ENCODE measurements around the gene BTNL2. TPM values are rescaled to one million over a fixed set of nuclear protein-coding genes. Genes with fewer than 3 reads are reported as not detected.
"Not testable (repeated sequence)": the region's sequence is repeated elsewhere in the genome, so short reads cannot be mapped to it uniquely, and the experiment has no call there.

BTNL2 gene
- polyA plus RNA-seq, 2 donors, result not detected

GRCh38 chr6:32375739-32376529 lies 31.0 kb downstream of the BTNL2 start:
- Histone ChIP-seq H3K27me3 (ENCODE audit: control insufficient read depth in 1 of 2, insufficient read depth in 2 of 2, low read length in 2 of 2) (no peaks in the 10 kb centered on the region), H3K9me3 (ENCODE audit: control insufficient read depth in 2 of 2, insufficient read depth in 1 of 2, low read depth in 1 of 2, low read length in 1 of 2) (no peaks in the 10 kb centered on the region), H3K27ac (ENCODE audit: low read depth in 2 of 2, low read length in 1 of 2) (no peak overlapping the region), H3K4me1 (ENCODE audit: control insufficient read depth in 2 of 2, insufficient read depth in 2 of 2, low read length in 1 of 2) (no peaks in the 10 kb centered on the region), H3K36me3 (ENCODE audit: control insufficient read depth in 2 of 2, insufficient read depth in 2 of 2, low read length in 1 of 2) (no peaks in the 10 kb centered on the region), H3K4me3 (ENCODE audit: low read depth in 1 of 2, low read length in 2 of 2) (no peak overlapping the region)
- 83% methylated on average over 7 of the region's 7 CpGs for WGBS, 2 donors

GRCh38 chr6:32371803-32372202 lies 35.2 kb downstream of the BTNL2 start, which contains the start of gene TSBP1:
TSBP1 (minus strand) TSS chr6:32371903; CDS start chr6:32371706, 197 bp downstream.
- H3K4me3 ChIP-seq (ENCODE audit: low read depth in 1 of 2, low read length in 2 of 2), result no peak within 1 kb of the TSS
- H3K9me3 ChIP-seq (ENCODE audit: control insufficient read depth in 2 of 2, insufficient read depth in 1 of 2, low read depth in 1 of 2, low read length in 1 of 2), result no peaks in the 10 kb centered on the region
- H3K4me1 ChIP-seq (ENCODE audit: control insufficient read depth in 2 of 2, insufficient read depth in 2 of 2, low read length in 1 of 2), result no peaks in the 10 kb centered on the region
- no peak within 1 kb of the TSS for H3K27ac ChIP-seq (ENCODE audit: low read depth in 2 of 2, low read length in 1 of 2)
- no peaks in the 10 kb centered on the region for H3K27me3 ChIP-seq (ENCODE audit: control insufficient read depth in 1 of 2, insufficient read depth in 2 of 2, low read length in 2 of 2)
- no peaks in the 10 kb centered on the region for H3K36me3 ChIP-seq (ENCODE audit: control insufficient read depth in 2 of 2, insufficient read depth in 2 of 2, low read length in 1 of 2)

- no peak overlapping the region for H3K4me3 ChIP-seq (ENCODE audit: low read depth in 1 of 2, low read length in 2 of 2)
- no peaks in the 10 kb centered on the region for H3K4me1 ChIP-seq (ENCODE audit: control insufficient read depth in 2 of 2, insufficient read depth in 2 of 2, low read length in 1 of 2)
- no peaks in the 10 kb centered on the region for H3K9me3 ChIP-seq (ENCODE audit: control insufficient read depth in 2 of 2, insufficient read depth in 1 of 2, low read depth in 1 of 2, low read length in 1 of 2)
- H3K36me3 ChIP-seq (ENCODE audit: control insufficient read depth in 2 of 2, insufficient read depth in 2 of 2, low read length in 1 of 2), result no peaks in the 10 kb centered on the region
- H3K27me3 ChIP-seq (ENCODE audit: control insufficient read depth in 1 of 2, insufficient read depth in 2 of 2, low read length in 2 of 2), result no peaks in the 10 kb centered on the region
- WGBS, 2 donors, result 57 to 70% methylated on average over 1 of the region's 1 CpG
- H3K27ac ChIP-seq (ENCODE audit: low read depth in 2 of 2, low read length in 1 of 2), result no peak overlapping the region
Measured at GRCh38 chr6:32371229-32371628, 35.8 kb downstream of the BTNL2 start.

GRCh38 chr6:32370505-32370904 lies 36.5 kb downstream of the BTNL2 start:
- Histone ChIP-seq H3K4me1 (ENCODE audit: control insufficient read depth in 2 of 2, insufficient read depth in 2 of 2, low read length in 1 of 2) (no peaks in the 10 kb centered on the region), H3K27ac (ENCODE audit: low read depth in 2 of 2, low read length in 1 of 2) (no peak overlapping the region), H3K27me3 (ENCODE audit: control insufficient read depth in 1 of 2, insufficient read depth in 2 of 2, low read length in 2 of 2) (no peaks in the 10 kb centered on the region), H3K4me3 (ENCODE audit: low read depth in 1 of 2, low read length in 2 of 2) (no peak overlapping the region), H3K9me3 (ENCODE audit: control insufficient read depth in 2 of 2, insufficient read depth in 1 of 2, low read depth in 1 of 2, low read length in 1 of 2) (no peaks in the 10 kb centered on the region), H3K36me3 (ENCODE audit: control insufficient read depth in 2 of 2, insufficient read depth in 2 of 2, low read length in 1 of 2) (no peaks in the 10 kb centered on the region)
- WGBS, 2 donors, result 73 to 91% methylated on average over 2 of the region's 2 CpGs

GRCh38 chr6:32369660-32370059 lies 37.3 kb downstream of the BTNL2 start:
- no peak overlapping the region for H3K27ac ChIP-seq (ENCODE audit: low read depth in 2 of 2, low read length in 1 of 2)
- H3K27me3 ChIP-seq (ENCODE audit: control insufficient read depth in 1 of 2, insufficient read depth in 2 of 2, low read length in 2 of 2), result no peaks in the 10 kb centered on the region
- H3K4me1 ChIP-seq (ENCODE audit: control insufficient read depth in 2 of 2, insufficient read depth in 2 of 2, low read length in 1 of 2), result no peaks in the 10 kb centered on the region
- H3K4me3 ChIP-seq (ENCODE audit: low read depth in 1 of 2, low read length in 2 of 2), result no peak overlapping the region
- no peaks in the 10 kb centered on the region for H3K36me3 ChIP-seq (ENCODE audit: control insufficient read depth in 2 of 2, insufficient read depth in 2 of 2, low read length in 1 of 2)
- 43 to 48% methylated on average over 3 of the region's 3 CpGs for WGBS, 2 donors
- H3K9me3 ChIP-seq (ENCODE audit: control insufficient read depth in 2 of 2, insufficient read depth in 1 of 2, low read depth in 1 of 2, low read length in 1 of 2), result no peaks in the 10 kb centered on the region

GRCh38 chr6:32367644-32368043 lies 39.3 kb downstream of the BTNL2 start:
- Histone ChIP-seq H3K9me3 (ENCODE audit: control insufficient read depth in 2 of 2, insufficient read depth in 1 of 2, low read depth in 1 of 2, low read length in 1 of 2) (no peaks in the 10 kb centered on the region), H3K36me3 (ENCODE audit: control insufficient read depth in 2 of 2, insufficient read depth in 2 of 2, low read length in 1 of 2) (no peaks in the 10 kb centered on the region), H3K27me3 (ENCODE audit: control insufficient read depth in 1 of 2, insufficient read depth in 2 of 2, low read length in 2 of 2) (no peaks in the 10 kb centered on the region), H3K27ac (ENCODE audit: low read depth in 2 of 2, low read length in 1 of 2) (no peak overlapping the region), H3K4me3 (ENCODE audit: low read depth in 1 of 2, low read length in 2 of 2) (no peak overlapping the region), H3K4me1 (ENCODE audit: control insufficient read depth in 2 of 2, insufficient read depth in 2 of 2, low read length in 1 of 2) (no peaks in the 10 kb centered on the region)
- WGBS, 2 donors, result 77 to 86% methylated on average over 3 of the region's 3 CpGs

- H3K27ac ChIP-seq (ENCODE audit: low read depth in 2 of 2, low read length in 1 of 2); H3K9me3 ChIP-seq (ENCODE audit: control insufficient read depth in 2 of 2, insufficient read depth in 1 of 2, low read depth in 1 of 2, low read length in 1 of 2); H3K27me3 ChIP-seq (ENCODE audit: control insufficient read depth in 1 of 2, insufficient read depth in 2 of 2, low read length in 2 of 2); H3K36me3 ChIP-seq (ENCODE audit: control insufficient read depth in 2 of 2, insufficient read depth in 2 of 2, low read length in 1 of 2); H3K4me3 ChIP-seq (ENCODE audit: low read depth in 1 of 2, low read length in 2 of 2); H3K4me1 ChIP-seq (ENCODE audit: control insufficient read depth in 2 of 2, insufficient read depth in 2 of 2, low read length in 1 of 2): not testable (repeated sequence)
- no CpG with 5 or more reads among the region's 1 CpG for WGBS, 2 donors
Measured at GRCh38 chr6:32359225-32359624, 47.8 kb downstream of the BTNL2 start.

- 85 to 97% methylated on average over 6 to 7 of the region's 8 CpGs for WGBS, 2 donors
- H3K4me3 ChIP-seq (ENCODE audit: low read depth in 1 of 2, low read length in 2 of 2), result not testable (repeated sequence)
Measured at GRCh38 chr6:32358548-32358947, 48.4 kb downstream of the BTNL2 start.

GRCh38 chr6:32355018-32355417 lies 52.0 kb downstream of the BTNL2 start:
- Histone ChIP-seq H3K4me3 (ENCODE audit: low read depth in 1 of 2, low read length in 2 of 2) (no peak overlapping the region), H3K27me3 (ENCODE audit: control insufficient read depth in 1 of 2, insufficient read depth in 2 of 2, low read length in 2 of 2) (no peaks in the 10 kb centered on the region), H3K9me3 (ENCODE audit: control insufficient read depth in 2 of 2, insufficient read depth in 1 of 2, low read depth in 1 of 2, low read length in 1 of 2) (no peaks in the 10 kb centered on the region), H3K36me3 (ENCODE audit: control insufficient read depth in 2 of 2, insufficient read depth in 2 of 2, low read length in 1 of 2) (no peaks in the 10 kb centered on the region), H3K27ac (ENCODE audit: low read depth in 2 of 2, low read length in 1 of 2) (no peak overlapping the region), H3K4me1 (ENCODE audit: control insufficient read depth in 2 of 2, insufficient read depth in 2 of 2, low read length in 1 of 2) (no peaks in the 10 kb centered on the region)
- WGBS, 2 donors, result 73 to 77% methylated on average over 1 of the region's 1 CpG

More at GRCh38 chr6:32358548-32358947, 48.4 kb downstream of the BTNL2 start:
- not testable (repeated sequence) for H3K4me1 ChIP-seq (ENCODE audit: control insufficient read depth in 2 of 2, insufficient read depth in 2 of 2, low read length in 1 of 2); H3K27me3 ChIP-seq (ENCODE audit: control insufficient read depth in 1 of 2, insufficient read depth in 2 of 2, low read length in 2 of 2); H3K27ac ChIP-seq (ENCODE audit: low read depth in 2 of 2, low read length in 1 of 2); H3K9me3 ChIP-seq (ENCODE audit: control insufficient read depth in 2 of 2, insufficient read depth in 1 of 2, low read depth in 1 of 2, low read length in 1 of 2); H3K36me3 ChIP-seq (ENCODE audit: control insufficient read depth in 2 of 2, insufficient read depth in 2 of 2, low read length in 1 of 2)

GRCh38 chr6:32353348-32353747 lies 53.6 kb downstream of the BTNL2 start:
- 75 to 96% methylated on average over 2 of the region's 2 CpGs for WGBS, 2 donors
- H3K4me3 ChIP-seq (ENCODE audit: low read depth in 1 of 2, low read length in 2 of 2), result no peak overlapping the region
- H3K9me3 ChIP-seq (ENCODE audit: control insufficient read depth in 2 of 2, insufficient read depth in 1 of 2, low read depth in 1 of 2, low read length in 1 of 2), result no peaks in the 10 kb centered on the region
- H3K4me1 ChIP-seq (ENCODE audit: control insufficient read depth in 2 of 2, insufficient read depth in 2 of 2, low read length in 1 of 2), result no peaks in the 10 kb centered on the region
- H3K27ac ChIP-seq (ENCODE audit: low read depth in 2 of 2, low read length in 1 of 2), result no peak overlapping the region
- no peaks in the 10 kb centered on the region for H3K36me3 ChIP-seq (ENCODE audit: control insufficient read depth in 2 of 2, insufficient read depth in 2 of 2, low read length in 1 of 2)
- H3K27me3 ChIP-seq (ENCODE audit: control insufficient read depth in 1 of 2, insufficient read depth in 2 of 2, low read length in 2 of 2), result no peaks in the 10 kb centered on the region
